Skin epidermis (tissue), 12 donors: ENCODE results near the gene OR4D1.
"Not testable (repeated sequence)": the region's sequence is repeated elsewhere in the genome, so short reads cannot be mapped to it uniquely, and the experiment has no call there.

ENCODE experiments used
- H3K27ac ChIP-seq, 21 experiments: fragments of 200-600 bp; sonication (generic) in 11 of 21; one replicate each; pipeline ENCODE4 v1.5.0; 2020; ENCODE audit warnings: mild to moderate bottlenecking in 3 of 21, inconsistent platforms in 2 of 21, moderate library complexity in 2 of 21
- H3K4me3 ChIP-seq, 7 experiments: fragments of 200-600 bp; sonication (generic) in 2 of 7; one replicate each; pipeline ENCODE4 v1.5.0; 2020; ENCODE audit warnings: inconsistent platforms in 2 of 7, mild to moderate bottlenecking in 2 of 7, moderate library complexity in 1 of 7

The OR4D1 gene

DNA sequence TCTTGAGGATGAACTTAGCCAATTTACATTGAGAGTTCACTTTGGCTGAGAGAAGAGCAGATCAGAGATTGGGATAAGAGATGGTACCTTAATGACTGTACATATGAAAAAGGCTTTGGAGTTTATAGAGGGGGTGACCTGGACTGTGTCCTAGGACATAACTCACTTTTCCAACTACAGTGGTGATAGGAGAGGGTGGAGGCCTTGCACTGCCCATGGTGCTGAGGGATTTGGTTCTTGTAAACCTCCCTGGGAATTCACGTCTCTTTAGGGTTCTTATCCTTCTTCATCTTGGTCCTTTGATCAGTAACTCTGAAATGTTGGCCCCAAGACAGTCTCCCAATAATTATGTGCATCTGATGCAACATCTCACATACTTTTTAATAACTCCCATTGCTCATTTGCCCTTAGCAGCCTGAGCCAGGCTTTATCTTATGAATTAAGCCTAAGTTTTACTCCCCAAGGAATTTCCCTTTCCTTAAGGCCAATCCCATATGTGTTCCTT, at the start of gene OR4D1:
Gene OR4D1, plus strand, starts transcription at position 455 of the 505 bp plus-strand sequence. CDS start 6,770 bp downstream, outside the sequence.
- Histone ChIP-seq H3K27ac (no peak within 1 kb of the TSS), H3K4me3 (no peak within 1 kb of the TSS)

DNA sequence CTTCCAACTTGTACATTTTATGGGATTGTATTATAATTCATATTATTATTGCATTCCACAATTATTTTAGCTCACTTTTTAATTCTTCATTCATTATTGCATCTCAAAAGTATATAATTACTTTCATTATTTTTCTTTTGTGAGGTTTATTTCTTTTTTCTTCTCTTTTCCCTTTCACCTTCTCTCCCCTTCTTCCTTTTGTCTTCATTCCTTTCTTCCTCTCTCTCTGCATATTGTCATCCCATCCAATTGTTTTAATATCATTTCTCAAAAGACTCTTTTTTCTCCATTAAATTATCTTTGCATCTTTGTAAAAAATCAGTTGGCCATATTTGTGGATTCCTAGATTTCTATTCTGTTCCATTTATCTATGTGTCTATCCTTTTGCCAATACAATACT, 47.7 kb upstream of the OR4D1 start:
- Histone ChIP-seq H3K27ac (no peak overlapping the region), H3K4me3 (no peak overlapping the region)

DNA sequence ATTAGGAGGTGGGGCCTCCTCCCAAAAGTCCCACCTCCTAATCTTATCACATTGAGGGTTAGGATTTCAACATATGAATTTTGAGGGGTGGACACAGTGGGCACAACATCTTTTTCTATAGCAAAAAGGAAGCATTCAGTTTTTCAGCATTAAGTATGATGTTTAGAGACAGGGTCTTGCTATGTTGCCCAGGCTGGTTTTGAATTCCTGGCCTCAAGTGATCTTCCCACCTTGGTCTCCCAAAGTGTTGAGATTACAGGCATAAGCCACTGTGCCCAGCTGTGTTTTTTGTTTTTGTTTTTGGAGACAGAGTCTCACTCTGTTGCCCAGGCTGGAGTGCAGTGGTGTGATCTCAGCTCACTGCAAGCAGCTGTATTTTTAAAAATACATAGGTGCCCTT, 46.3 kb upstream of the OR4D1 start:
- not testable (repeated sequence) for H3K27ac ChIP-seq, H3K4me3 ChIP-seq

DNA sequence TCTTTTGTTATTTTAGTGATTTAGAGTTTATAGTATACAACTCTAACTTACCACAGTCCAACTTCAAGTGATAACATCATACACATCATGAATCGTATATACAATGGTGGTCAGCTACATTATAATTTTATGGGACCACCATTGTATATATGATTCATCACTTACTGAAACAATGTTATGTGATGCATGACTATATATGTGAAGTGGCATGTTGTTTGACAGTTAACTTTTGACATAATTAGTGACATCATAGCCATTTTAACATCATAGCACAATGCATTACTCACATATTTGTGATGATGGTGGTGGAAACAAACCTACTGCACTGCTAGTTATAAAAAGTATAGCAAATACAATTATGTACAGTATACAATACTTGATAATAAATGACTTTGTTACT, 43.1 kb upstream of the OR4D1 start:
- no peak overlapping the region for H3K27ac ChIP-seq

DNA sequence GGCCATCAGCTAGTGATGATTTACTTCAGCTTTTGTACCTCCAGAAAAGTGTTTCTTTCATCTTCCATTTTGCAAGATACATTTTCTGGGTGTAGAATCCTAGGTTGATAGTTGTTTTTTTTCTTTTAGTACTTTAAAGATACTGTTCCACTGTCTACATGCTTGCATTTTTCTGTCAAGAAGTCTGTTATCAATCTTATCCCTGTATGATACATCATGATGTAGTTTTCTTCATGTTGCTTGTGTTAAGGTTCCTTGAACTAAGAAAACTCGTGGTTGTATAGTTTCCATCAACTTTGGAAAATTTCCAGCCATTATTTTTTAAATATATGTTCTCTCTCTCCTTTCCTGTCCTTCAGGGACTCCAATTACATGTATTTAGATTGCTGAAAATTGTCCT, 40.9 kb upstream of the OR4D1 start:
- no peak overlapping the region for H3K4me3 ChIP-seq
- no peak overlapping the region for H3K27ac ChIP-seq

More for the DNA sequence above, 43.1 kb upstream of the OR4D1 start:
- no peak overlapping the region for H3K4me3 ChIP-seq

DNA sequence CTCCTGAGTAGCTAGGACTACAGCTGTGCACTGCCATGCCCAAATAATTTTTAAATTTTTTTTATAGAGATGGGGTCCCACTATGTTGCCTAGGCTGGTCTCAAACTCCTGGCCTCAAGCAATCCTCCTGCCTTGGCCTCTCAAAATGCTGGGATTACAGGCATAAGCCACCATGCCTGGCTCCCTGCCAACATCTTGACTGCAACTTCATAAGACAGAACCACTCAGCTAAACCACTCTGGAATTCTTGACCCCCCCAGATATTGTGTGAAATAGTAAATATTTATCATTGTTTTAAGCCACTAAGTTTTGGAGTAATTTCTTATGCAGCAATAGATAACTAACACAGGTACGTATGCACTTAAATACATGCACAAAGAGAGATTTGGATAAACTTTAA, 39.0 kb upstream of the OR4D1 start:
- Histone ChIP-seq H3K27ac (no peak overlapping the region), H3K4me3 (no peak overlapping the region)

DNA sequence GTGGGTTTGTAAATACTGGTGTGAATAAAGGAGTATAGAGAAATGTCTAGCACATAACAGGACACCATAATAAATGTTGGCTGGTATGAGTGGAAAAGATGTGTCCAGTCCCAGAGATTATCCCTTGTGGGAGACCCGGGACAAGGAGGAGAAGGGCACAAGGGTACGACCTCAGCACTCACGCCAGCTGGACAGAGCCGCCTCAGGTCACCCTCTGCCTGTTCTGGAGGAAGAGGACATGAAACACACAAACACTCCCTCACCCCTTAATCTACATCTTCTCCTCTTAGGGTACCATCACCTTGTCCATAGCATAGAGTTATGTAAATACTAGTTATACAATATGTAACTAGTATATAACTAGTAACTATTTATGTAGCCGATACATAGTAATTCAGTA, 38.2 kb upstream of the OR4D1 start:
- no peak overlapping the region for H3K4me3 ChIP-seq
- H3K27ac ChIP-seq, result no peak overlapping the region

DNA sequence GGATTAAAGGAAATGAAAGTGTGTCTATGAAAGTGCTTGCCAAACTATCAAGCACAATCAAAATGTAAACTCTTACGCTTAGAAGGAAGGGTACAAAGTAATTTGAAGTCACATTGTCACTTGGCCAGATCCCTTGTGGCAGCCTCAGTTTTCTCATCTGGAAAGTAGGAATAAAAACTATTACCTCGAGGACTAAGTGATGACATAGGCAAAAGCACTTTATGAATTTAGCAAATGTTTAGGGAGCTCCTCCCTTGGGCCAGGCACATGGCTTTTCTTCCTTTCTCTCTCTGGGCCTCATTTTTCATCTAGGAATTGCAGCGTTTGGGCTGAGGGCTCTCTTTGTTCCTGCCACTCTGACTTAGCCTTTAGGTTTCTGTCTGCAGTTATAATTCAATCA, 36.5 kb upstream of the OR4D1 start:
- H3K27ac ChIP-seq, result no peak overlapping the region

DNA sequence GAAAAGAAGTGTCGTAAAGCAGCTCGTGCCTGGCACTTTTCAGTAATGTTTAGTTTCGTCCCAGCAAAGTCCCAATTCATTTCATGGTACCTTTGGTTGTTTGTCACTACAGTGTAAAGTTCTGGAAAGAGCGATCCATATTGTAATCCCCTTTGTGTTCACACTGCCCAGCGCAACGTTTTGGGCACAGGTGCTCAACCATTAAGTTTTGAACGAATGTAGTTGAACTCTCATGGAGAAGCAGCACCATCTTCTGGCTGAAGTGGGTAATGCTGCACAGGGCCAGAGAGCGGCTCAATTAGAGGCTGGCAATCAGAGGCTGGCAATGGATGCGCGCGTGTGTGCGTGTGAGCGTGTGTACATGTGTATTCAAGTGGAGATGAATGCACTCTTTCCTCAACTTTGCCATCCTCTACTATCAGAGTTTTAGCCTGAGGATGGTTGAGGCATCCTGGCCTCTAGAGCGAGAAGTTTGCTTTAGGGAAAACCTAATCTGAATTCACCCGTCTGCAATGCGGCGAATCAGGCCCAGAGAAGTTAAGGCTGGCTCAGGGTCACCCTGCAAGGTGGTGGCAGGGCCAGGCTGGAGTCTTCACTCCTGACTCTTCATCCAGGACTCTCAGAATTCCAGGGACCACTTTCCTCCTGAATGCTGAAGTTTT, 35.1 kb upstream of the OR4D1 start:
- Histone ChIP-seq H3K27ac (no peak overlapping the region), H3K4me3 (no peak overlapping the region)

More for the DNA sequence above, 36.5 kb upstream of the OR4D1 start:
- no peak overlapping the region for H3K4me3 ChIP-seq

DNA sequence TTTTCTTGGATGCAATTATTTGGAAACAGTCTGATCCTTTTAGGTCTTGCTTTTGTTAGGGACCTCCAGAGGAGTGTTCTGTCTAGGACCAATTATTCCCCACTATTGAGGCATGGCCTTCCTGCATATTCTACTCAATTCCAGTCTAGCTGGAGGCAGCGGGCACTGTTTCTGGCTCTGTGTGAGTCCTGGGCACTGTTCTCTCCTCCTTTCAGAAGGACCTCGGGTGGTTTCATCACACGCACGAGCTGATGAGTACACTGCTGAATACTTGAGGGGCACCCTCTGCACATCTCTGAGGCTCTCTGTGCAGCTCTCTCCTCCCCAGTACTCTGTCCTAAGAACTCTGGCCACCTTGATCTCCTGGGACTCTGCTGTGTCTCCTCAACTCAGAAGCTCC, 34.2 kb upstream of the OR4D1 start:
- Histone ChIP-seq H3K27ac (no peak overlapping the region), H3K4me3 (no peak overlapping the region)

DNA sequence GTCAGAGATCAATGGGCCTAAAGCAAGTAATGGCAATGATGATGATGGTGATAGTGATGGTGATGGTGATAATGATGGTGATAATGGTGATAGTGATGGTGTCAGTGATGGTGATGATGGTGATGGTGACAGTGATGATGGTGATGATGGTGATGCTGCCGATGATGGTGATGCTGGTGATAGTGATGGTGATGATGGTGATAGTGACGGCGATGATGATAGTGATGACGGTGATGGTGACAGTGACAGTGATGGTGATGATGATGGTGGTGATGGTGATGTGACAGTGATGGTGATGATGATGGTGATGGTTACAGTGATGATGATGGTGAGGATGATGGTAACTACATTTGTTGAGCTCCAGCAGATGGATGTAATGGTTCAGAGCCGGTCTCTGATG, 30.8 kb upstream of the OR4D1 start:
- no peak overlapping the region for H3K27ac ChIP-seq
- no peak overlapping the region for H3K4me3 ChIP-seq

DNA sequence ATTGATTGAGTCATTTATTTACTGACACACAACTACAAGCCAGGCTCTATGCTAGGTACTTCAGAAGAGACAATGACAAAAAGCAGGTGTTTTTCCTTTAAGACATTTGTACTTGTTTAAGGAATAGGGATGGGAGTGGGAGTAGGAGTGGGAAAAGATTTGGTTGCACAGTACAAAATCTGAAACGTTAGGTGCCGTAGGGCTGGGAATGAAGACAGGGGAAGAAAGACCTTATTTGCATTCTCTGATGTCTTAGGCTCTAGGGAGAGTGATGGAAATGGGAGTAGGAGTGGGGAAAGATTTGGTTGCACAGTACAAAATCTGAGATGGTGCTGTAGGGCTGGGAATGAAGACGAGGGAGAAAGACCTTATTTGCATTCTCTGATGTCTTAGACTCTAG, 28.7 kb upstream of the OR4D1 start:
- H3K4me3 ChIP-seq, result no peak overlapping the region
- H3K27ac ChIP-seq, result no peak overlapping the region

DNA sequence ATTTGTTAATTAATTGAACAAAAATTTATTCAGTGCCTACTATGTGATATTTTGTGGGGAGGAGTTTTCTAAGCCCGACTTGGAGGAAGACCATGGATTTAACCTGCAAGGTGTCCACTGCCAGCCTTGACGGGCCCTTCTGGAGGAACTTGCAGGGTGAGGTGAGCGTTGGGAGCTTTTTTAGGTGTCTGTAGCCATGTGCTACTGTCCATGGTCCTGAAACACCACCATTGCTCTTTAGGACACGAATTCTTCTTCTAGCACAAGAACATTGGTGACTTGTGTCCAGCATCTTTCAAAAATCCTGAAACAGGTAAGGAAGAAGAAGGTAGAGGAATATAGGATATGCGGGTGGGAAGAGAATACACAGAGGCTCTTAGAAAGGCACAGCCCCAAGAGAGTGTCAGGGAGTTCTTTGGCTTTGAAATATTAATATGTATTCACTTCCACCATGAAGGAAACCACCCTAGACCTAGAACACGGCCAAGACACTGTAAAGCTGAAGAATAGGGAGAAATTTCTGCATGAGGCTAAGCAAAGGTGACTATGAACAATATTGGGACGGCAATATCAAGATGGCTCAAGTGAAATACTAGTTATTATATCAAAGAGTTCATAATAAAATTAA, 27.9 kb upstream of the OR4D1 start:
- H3K27ac ChIP-seq, result no peak overlapping the region
- no peak overlapping the region for H3K4me3 ChIP-seq

DNA sequence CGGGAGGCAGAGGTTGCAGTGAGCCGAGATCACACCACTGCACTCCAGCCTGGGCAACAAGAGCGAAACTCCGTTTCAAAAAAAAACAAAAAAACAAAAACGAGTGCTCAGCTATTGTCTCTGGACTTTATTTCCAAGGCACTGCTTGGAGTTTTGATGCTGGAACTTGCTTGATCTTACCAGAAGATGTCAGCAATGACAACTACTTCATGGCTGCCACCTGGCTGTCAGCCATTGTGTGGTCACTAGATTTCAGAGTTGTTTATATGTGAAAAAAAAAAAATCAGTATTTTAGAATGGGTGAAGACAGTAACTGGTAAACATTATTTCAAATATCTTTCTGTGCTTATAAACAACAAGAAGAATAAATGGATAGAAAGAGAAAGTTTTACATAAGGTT, 26.3 kb upstream of the OR4D1 start:
- H3K27ac ChIP-seq, result no peak overlapping the region
- no peak overlapping the region for H3K4me3 ChIP-seq

DNA sequence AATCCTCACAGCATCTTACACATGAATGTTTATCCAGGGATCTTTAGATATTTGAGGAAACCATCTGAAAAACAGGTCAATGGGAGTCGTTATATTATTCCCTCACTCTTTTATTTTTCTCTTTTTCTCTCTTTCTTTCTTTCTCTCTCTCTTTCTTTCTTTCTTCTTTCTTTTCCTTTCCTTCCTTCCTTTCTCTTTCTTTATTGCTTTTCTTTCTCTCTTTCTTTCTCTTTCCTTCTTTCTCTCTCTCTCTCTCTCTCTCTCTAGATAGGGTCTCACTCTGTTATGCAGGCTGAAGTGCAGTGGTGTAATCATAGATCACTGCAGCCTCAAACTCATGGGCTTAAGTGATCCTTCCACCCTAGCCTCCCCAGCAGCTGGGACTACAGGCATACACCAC, 20.3 kb upstream of the OR4D1 start:
- Histone ChIP-seq H3K27ac (no peak overlapping the region), H3K4me3 (no peak overlapping the region)

DNA sequence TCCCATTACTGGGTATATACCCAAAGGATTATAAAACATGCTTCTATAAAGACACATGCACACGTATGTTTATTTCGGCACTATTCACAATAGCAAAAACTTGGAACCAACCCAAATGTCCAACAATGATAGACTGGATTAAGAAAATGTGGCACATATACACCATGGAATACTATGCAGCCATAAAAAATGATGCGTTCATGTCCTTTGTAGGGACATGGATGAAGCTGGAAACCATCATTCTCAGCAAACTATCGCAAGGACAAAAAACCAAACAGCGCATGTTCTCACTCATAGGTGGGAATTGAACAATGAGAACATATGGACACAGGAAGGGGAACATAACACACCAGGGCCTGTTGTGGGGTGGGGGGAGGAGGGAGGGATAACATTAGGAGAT, 15.5 kb upstream of the OR4D1 start:
- not testable (repeated sequence) for H3K4me3 ChIP-seq

DNA sequence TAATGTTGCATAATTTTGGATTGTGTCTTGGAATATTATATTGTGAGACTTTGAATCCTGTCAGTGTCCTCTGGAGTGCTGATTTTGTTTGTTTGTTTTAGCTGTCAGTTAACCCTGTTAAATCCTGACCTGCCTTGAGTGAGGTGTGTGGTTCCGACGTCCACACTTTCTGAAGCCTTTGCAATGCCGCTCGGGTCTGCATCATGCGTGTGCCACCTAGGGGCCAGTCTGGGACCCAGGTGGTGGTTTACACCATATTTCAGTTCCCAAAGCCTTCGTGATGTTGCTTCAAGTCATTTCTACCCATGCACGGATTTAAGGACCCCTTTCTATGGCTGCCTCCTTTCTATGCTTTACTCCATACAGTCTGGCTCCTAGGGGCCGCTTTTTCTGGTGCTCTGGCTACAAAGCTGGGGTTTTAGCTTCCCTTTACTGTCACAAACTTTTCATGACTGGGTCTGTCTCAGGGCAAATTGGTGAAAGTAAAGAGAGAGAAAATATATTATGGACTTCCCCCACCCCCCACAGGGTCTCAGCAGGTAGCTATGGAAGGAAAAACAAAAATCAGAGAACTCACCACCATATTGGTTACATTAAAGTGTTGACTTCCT, 11.4 kb upstream of the OR4D1 start:
- Histone ChIP-seq H3K27ac (no peak overlapping the region), H3K4me3 (no peak overlapping the region)

More for the DNA sequence above, 15.5 kb upstream of the OR4D1 start:
- not testable (repeated sequence) for H3K27ac ChIP-seq

DNA sequence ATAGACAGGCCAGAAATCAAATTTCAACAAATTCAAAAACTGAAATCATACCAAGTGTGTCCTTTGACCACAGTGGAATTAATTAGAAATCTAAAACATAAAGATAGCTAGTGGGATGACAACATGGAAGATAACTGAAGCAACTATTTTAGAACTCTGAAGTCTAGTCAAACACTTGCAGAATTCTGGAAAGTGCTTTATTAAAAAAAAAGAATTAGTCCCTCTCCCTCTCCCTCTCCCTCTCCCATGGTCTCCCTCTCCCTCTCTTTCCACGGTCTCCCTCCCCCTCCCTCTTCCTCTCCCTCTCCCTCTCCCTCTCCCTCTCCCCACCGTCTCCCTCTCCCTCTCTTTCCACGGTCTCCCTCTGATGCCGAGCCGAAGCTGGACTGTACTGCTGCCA, 6.7 kb upstream of the OR4D1 start:
- no peak overlapping the region for H3K27ac ChIP-seq
- no peak overlapping the region for H3K4me3 ChIP-seq

DNA sequence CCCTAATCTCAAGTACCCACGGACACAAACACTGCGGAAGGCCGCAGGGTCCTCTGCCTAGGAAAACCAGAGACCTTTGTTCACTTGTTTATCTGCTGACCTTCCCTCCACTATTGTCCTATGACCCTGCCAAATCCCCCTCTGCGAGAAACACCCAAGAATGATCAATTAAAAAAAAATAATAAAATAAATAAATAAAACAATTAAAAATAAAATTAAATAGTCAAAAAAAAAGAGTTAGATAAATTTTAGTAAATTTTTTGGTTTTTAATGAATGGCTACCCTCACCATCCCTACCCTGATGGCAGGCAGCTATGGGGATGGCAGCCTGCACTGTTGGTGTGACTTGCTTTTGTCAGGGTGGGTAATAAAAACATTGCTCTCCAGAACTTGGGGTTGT, 4.8 kb upstream of the OR4D1 start:
- H3K27ac ChIP-seq, H3K4me3 ChIP-seq: not testable (repeated sequence)

DNA sequence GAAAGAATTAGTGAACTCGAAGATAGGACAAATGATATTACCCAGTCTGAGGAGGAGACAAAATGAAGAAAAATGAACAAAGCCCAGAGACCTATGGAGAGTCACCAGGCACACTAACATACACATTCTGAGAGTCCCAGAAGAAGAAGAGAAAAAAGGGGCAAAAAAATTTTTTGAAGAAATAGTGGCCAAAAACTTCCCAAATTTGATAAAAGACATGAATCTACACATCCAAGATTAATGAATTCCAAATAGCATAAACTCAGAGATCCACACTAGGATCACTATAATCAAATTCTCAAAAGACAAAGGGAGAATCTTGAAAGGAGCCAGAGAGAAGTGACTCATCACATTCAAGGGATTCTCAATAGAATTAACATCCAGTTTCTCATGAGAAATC, 3.4 kb upstream of the OR4D1 start:
- H3K27ac ChIP-seq, result no peak overlapping the region
- no peak overlapping the region for H3K4me3 ChIP-seq

DNA sequence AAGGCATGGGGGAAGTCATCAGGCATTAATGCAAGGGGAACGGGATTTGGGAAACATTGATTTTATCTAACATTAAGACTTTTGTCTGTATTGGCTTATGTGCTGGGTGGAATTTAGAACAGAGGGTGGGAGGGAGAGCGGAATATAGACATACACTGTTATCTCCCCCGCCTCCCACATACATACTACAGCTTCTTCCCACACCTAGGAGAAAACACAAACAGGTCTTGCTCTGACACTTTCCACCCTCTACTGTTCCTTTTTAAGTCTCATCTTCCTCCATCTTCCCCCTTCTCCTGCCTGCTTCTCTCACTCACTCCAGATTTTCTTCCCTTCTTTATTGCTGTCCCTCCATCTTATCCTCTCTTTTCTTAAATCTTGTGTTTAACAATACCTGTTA, 425 bp downstream of the OR4D1 start:
- H3K27ac ChIP-seq, result no peak overlapping the region
- H3K4me3 ChIP-seq, result no peak overlapping the region
